Type B pancreatic cell (in vitro differentiated cells): ENCODE results near the gene GNAZ. TPM values are rescaled to one million over a fixed set of nuclear protein-coding genes. Genes with fewer than 3 reads are reported as not detected.

Source experiments
- DNase-seq: peaks from one replicate; pipeline ENCODE4 v3.0.0; 2021; ENCODE audit warnings: mixed read lengths; ENCODE audit not compliant: unreplicated experiment; ENCODE audit errors: extremely low spot score
- H3K27ac Mint-ChIP-seq: 2 replicates; pipeline ENCODE4 v1.8.0; 2021; ENCODE audit warnings: mild to moderate bottlenecking, mixed read lengths
- H3K27me3 Mint-ChIP-seq: 2 replicates; pipeline ENCODE4 v1.8.0; 2021; ENCODE audit warnings: mixed read lengths
- H3K36me3 Mint-ChIP-seq: 2 replicates; pipeline ENCODE4 v1.8.0; 2021; ENCODE audit warnings: mixed read lengths
- H3K4me1 Mint-ChIP-seq: one replicate; pipeline ENCODE4 v1.8.0; 2021; ENCODE audit warnings: mixed read lengths; ENCODE audit not compliant: unreplicated experiment
- H3K4me3 Mint-ChIP-seq: 2 replicates; pipeline ENCODE4 v1.8.0; 2021; ENCODE audit warnings: mild to moderate bottlenecking, mixed read lengths
- H3K9me3 Mint-ChIP-seq: 2 replicates; pipeline ENCODE4 v1.8.0; 2021; ENCODE audit warnings: mixed read lengths
- CTCF ChIP-seq: fragments of 200-600 bp; sonication (generic); conservative IDR thresholded peaks from 2 replicates; pipeline ENCODE4 v1.5.0; 2021; ENCODE audit warnings: antibody characterized with exemption, mild to moderate bottlenecking
- total RNA-seq: library from RNA; stranded (reverse); gene quantifications from 2 replicates; pipeline ENCODE4 v1.2.1, GENCODE V29; 2021; ENCODE audit warnings: low replicate concordance

The GNAZ gene
- total RNA-seq, 1 donor from 2014 or later: 14.4 TPM

- H3K36me3 Mint-ChIP-seq: no peaks in the 10 kb centered on the region
- H3K9me3 Mint-ChIP-seq: no peaks in the 10 kb centered on the region
- no peaks in the 10 kb centered on the region for H3K27me3 Mint-ChIP-seq
- no peak overlapping the region for H3K27ac Mint-ChIP-seq
- no peak for DNase-seq
- no peaks in the 10 kb centered on the region for H3K4me1 Mint-ChIP-seq
- no peak overlapping the region for H3K4me3 Mint-ChIP-seq
- TF ChIP-seq CTCF: no peak
These were observed 35.0 kb downstream of the GNAZ start for GRCh38 chr22:23105304-23105703.

- Mint-ChIP-seq H3K4me3 (no peak overlapping the region), H3K9me3 (no peaks in the 10 kb centered on the region), H3K27me3 (no peaks in the 10 kb centered on the region), H3K27ac (no peak overlapping the region), H3K36me3 (no peaks in the 10 kb centered on the region), H3K4me1 (no peaks in the 10 kb centered on the region)
- DNase-seq: no peak
- no peak for TF ChIP-seq CTCF
These were observed 35.6 kb downstream of the GNAZ start for GRCh38 chr22:23105919-23106318.

GRCh38 chr22:23106344-23106743 is 36.0 kb downstream of the GNAZ start:
- no peaks in the 10 kb centered on the region for H3K27me3 Mint-ChIP-seq

GRCh38 chr22:23106906-23107367 is 36.6 kb downstream of the GNAZ start:
- peak overlapping the region; percentile 58 for H3K27ac Mint-ChIP-seq
- TF ChIP-seq CTCF: no peak
- no peaks in the 10 kb centered on the region for H3K27me3 Mint-ChIP-seq
- DNase-seq: no peak
- no peak overlapping the region for H3K4me3 Mint-ChIP-seq
- H3K9me3 Mint-ChIP-seq: no peaks in the 10 kb centered on the region
- no peaks in the 10 kb centered on the region for H3K36me3 Mint-ChIP-seq
- H3K4me1 Mint-ChIP-seq: no peaks in the 10 kb centered on the region

More at GRCh38 chr22:23106344-23106743, 36.0 kb downstream of the GNAZ start:
- no peak overlapping the region for H3K4me3 Mint-ChIP-seq
- no peak for TF ChIP-seq CTCF
- H3K9me3 Mint-ChIP-seq: no peaks in the 10 kb centered on the region
- DNase-seq: no peak
- no peaks in the 10 kb centered on the region for H3K4me1 Mint-ChIP-seq
- no peak overlapping the region for H3K27ac Mint-ChIP-seq
- H3K36me3 Mint-ChIP-seq: no peaks in the 10 kb centered on the region

- DNase-seq: no peak
- no peaks in the 10 kb centered on the region for H3K9me3 Mint-ChIP-seq
These were observed 37.3 kb downstream of the GNAZ start for GRCh38 chr22:23107487-23108248.

More at GRCh38 chr22:23107487-23108248, 37.3 kb downstream of the GNAZ start:
- Mint-ChIP-seq H3K36me3 (no peaks in the 10 kb centered on the region), H3K4me1 (no peaks in the 10 kb centered on the region), H3K4me3 (no peak overlapping the region), H3K27ac (peak overlapping the region; percentile 58), H3K27me3 (no peaks in the 10 kb centered on the region)
- no peak for TF ChIP-seq CTCF
